ENCODE measurements around the gene RCN1. TPM values are rescaled to one million over a fixed set of nuclear protein-coding genes. Genes with fewer than 3 reads are reported as not detected.

RCN1 gene
- total and polyA plus RNA-seq, 2 experiments from 2014 or later = 107 to 140 TPM

GRCh38 chr11:32045456-32045855, 45.4 kb upstream of the RCN1 start:
- TF ChIP-seq CREB1 (CRISPR knock-in tag; IDR thresholded peaks at IDR 0.05; ENCODE audit: low read depth) (no peak), JUNB (IDR thresholded peaks at IDR 0.05; ENCODE audit: unreplicated experiment) (no peak), POLR2AphosphoS5 (IDR thresholded peaks at IDR 0.05; ENCODE audit: low read depth) (no peak), EZH2 (IDR thresholded peaks at IDR 0.05; ENCODE audit: low read depth, unreplicated experiment) (no peak), EZH2phosphoT487 (IDR thresholded peaks at IDR 0.05; ENCODE audit: unreplicated experiment) (no peak), REST (IDR thresholded peaks at IDR 0.05; ENCODE audit: unreplicated experiment) (no peak)
- H3K36me3 ChIP-seq (ENCODE audit: insufficient read depth) = no peaks in the 10 kb centered on the region
- no peak overlapping the region for H3K4me2 ChIP-seq
- no peaks in the 10 kb centered on the region for H3K4me1 ChIP-seq (ENCODE audit: insufficient read depth)
- no peaks in the 10 kb centered on the region for H3K9me3 Mint-ChIP-seq
- H3K4me3 ChIP-seq = no peak overlapping the region
- no peaks in the 10 kb centered on the region for H3K79me2 ChIP-seq (replicated peaks; ENCODE audit: insufficient read depth)
- no peak overlapping the region for H3K27ac ChIP-seq (ENCODE audit: low read depth)
- H4K20me1 ChIP-seq (replicated peaks; ENCODE audit: insufficient read depth) = no peaks in the 10 kb centered on the region
- H3K27me3 ChIP-seq (ENCODE audit: insufficient read depth) = no peaks in the 10 kb centered on the region
- H3K27me3 Mint-ChIP-seq (ENCODE audit: insufficient read depth, low read depth, poor library complexity) = peaks cover 4% of the 10 kb centered on the region
- H3K36me3 Mint-ChIP-seq (ENCODE audit: low read depth) = no peaks in the 10 kb centered on the region
- H2AFZ ChIP-seq = no peak overlapping the region
- H3K4me3 Mint-ChIP-seq = no peak overlapping the region
- H3K27ac Mint-ChIP-seq = no peak overlapping the region
- ATAC-seq (no peak), DNase-seq (ENCODE audit: low spot score) (no peak)
- peaks cover 5% of the 10 kb centered on the region; the same call in 1 of the 2 replicates for H3K9me2 ChIP-seq (ENCODE audit: insufficient read depth)
- H3F3A ChIP-seq (replicated peaks; ENCODE audit: low read depth) = no peaks in the 10 kb centered on the region
- peaks cover 6% of the 10 kb centered on the region; the same call in 2 of the 3 replicates for H3K4me1 Mint-ChIP-seq

DNA sequence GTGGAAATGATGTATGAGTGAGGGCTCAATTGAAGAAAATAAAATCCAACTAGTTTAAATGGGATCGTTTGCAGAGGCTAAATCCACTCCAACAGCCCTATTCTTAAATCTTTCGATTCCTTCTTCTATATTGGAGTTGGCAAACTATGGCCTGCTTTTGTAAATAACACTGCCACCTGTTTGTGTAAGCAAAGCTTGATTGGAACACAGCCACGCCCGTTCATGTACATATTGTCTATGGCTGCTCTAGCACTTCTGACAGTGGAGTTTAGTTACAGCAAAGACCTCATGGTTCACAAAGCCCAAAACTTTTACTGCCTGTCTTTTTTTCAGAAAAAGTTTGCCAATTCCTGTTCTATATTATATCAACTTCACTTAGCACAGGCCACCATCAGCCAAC, 40.6 kb upstream of the RCN1 start:
- H3F3A ChIP-seq (replicated peaks; ENCODE audit: low read depth) = no peaks in the 10 kb centered on the region
- Mint-ChIP-seq H3K27ac (no peak overlapping the region), H3K36me3 (ENCODE audit: low read depth) (no peaks in the 10 kb centered on the region), H3K4me3 (no peak overlapping the region), H3K27me3 (ENCODE audit: insufficient read depth, low read depth, poor library complexity) (peaks cover 5% of the 10 kb centered on the region), H3K4me1 (peaks cover 2% of the 10 kb centered on the region; the same call in 1 of the 3 replicates), H3K9me3 (no peaks in the 10 kb centered on the region)
- H3K9me2 ChIP-seq (ENCODE audit: insufficient read depth) = peaks cover 5% of the 10 kb centered on the region
- no peak overlapping the region for H2AFZ ChIP-seq
- no peak for DNase-seq (ENCODE audit: low spot score)
- no peaks in the 10 kb centered on the region for H3K36me3 ChIP-seq (ENCODE audit: insufficient read depth)
- no peaks in the 10 kb centered on the region for H3K27me3 ChIP-seq (ENCODE audit: insufficient read depth)
- no peaks in the 10 kb centered on the region for H4K20me1 ChIP-seq (replicated peaks; ENCODE audit: insufficient read depth)
- H3K4me3 ChIP-seq = no peak overlapping the region
- no peaks in the 10 kb centered on the region; the same call in 1 of the 2 replicates for H3K4me1 ChIP-seq (ENCODE audit: insufficient read depth)
- no peak overlapping the region for H3K4me2 ChIP-seq
- H3K27ac ChIP-seq (ENCODE audit: low read depth) = no peak overlapping the region
- ATAC-seq = no peak
- no peaks in the 10 kb centered on the region for H3K79me2 ChIP-seq (replicated peaks; ENCODE audit: insufficient read depth)
- TF ChIP-seq REST (IDR thresholded peaks at IDR 0.05; ENCODE audit: unreplicated experiment) = no peak
- no peak for TF ChIP-seq ZNF331 (CRISPR knock-in tag; IDR thresholded peaks at IDR 0.05; ENCODE audit: low read depth)
- TF ChIP-seq ETS1 (IDR thresholded peaks at IDR 0.05) = no peak
- TF ChIP-seq EZH2 (IDR thresholded peaks at IDR 0.05; ENCODE audit: low read depth, unreplicated experiment) = no peak
- no peak for TF ChIP-seq ZNF114 (CRISPR knock-in tag; IDR thresholded peaks at IDR 0.05)
